NCI-H2227 (cell line): Measurements from ENCODE around the gene RSU1.

ENCODE experiments used
- DNase-seq: peaks from one replicate; lab custom pipeline; 2025; ENCODE audit not compliant: unreplicated experiment; lab: John Stamatoyannopoulos, UW

RSU1 gene

GRCh38 chr10:16685551-16685950, 131.7 kb downstream of the RSU1 start:
- no peak for DNase-seq

GRCh38 chr10:16681521-16681920, 135.7 kb downstream of the RSU1 start:
- DNase-seq: no peak

GRCh38 chr10:16679511-16679910, 137.7 kb downstream of the RSU1 start:
- DNase-seq: no peak

- DNase-seq: no peak
Observed at GRCh38 chr10:16675334-16675733, 141.9 kb downstream of the RSU1 start.

GRCh38 chr10:16674147-16674703, 143.0 kb downstream of the RSU1 start:
- peak; percentile 82 for DNase-seq

- DNase-seq: peak; percentile 86
Observed at GRCh38 chr10:16673443-16673842, 143.8 kb downstream of the RSU1 start.

GRCh38 chr10:16663444-16663843, 153.8 kb downstream of the RSU1 start:
- peak; percentile 78 for DNase-seq

- peak; percentile 77 for DNase-seq
Observed at GRCh38 chr10:16662923-16663322, 154.3 kb downstream of the RSU1 start.

GRCh38 chr10:16656895-16657294, 160.3 kb downstream of the RSU1 start:
- DNase-seq: no peak

GRCh38 chr10:16653224-16653623, 164.0 kb downstream of the RSU1 start:
- DNase-seq: no peak

- no peak for DNase-seq
Observed at GRCh38 chr10:16652154-16652553, 165.1 kb downstream of the RSU1 start.

GRCh38 chr10:16649757-16650156, 167.5 kb downstream of the RSU1 start:
- DNase-seq: no peak

GRCh38 chr10:16648366-16648765, 168.9 kb downstream of the RSU1 start:
- no peak for DNase-seq

- DNase-seq: no peak
Observed at GRCh38 chr10:16646181-16647059, 170.8 kb downstream of the RSU1 start.

GRCh38 chr10:16644146-16644545, 173.1 kb downstream of the RSU1 start:
- DNase-seq: no peak

GRCh38 chr10:16643502-16643901, 173.7 kb downstream of the RSU1 start:
- no peak for DNase-seq

- DNase-seq: no peak
Observed at GRCh38 chr10:16640153-16640552, 177.1 kb downstream of the RSU1 start.

GRCh38 chr10:16639471-16639870, 177.8 kb downstream of the RSU1 start:
- DNase-seq: no peak

GRCh38 chr10:16632996-16633395, 184.2 kb downstream of the RSU1 start:
- no peak for DNase-seq

GRCh38 chr10:16626697-16627096, 190.5 kb downstream of the RSU1 start:
- no peak for DNase-seq

- no peak for DNase-seq
Observed at GRCh38 chr10:16612981-16613355, 204.3 kb downstream of the RSU1 start.

- DNase-seq: no peak
Observed at GRCh38 chr10:16612115-16612980, 204.9 kb downstream of the RSU1 start.
